Eye (tissue), 1 donor: ENCODE data around the gene PTPA.
"Not testable (repeated sequence)": the region's sequence is repeated elsewhere in the genome, so short reads cannot be mapped to it uniquely, and the experiment has no call there.

Experiments
- DNase-seq: peaks from one replicate; pipeline ENCODE4 v3.0.0-alpha.2; 2015

The PTPA gene

DNA sequence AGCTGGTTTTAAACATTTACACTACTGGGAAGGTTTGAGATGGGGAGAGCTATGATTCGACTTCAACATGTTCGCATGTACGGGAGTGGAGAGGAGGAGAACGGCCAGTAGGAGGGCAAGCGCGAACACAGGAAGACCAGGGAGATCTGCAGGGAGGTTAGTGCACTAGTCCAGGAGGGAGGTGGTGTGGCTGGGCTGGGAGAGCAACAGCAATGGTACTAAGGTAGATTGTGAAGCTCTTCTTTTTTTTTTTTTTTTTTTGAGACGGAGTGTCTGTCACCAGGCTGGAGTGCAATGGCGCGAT, 50.3 kb downstream of the PTPA start:
- DNase-seq = no peak

DNA sequence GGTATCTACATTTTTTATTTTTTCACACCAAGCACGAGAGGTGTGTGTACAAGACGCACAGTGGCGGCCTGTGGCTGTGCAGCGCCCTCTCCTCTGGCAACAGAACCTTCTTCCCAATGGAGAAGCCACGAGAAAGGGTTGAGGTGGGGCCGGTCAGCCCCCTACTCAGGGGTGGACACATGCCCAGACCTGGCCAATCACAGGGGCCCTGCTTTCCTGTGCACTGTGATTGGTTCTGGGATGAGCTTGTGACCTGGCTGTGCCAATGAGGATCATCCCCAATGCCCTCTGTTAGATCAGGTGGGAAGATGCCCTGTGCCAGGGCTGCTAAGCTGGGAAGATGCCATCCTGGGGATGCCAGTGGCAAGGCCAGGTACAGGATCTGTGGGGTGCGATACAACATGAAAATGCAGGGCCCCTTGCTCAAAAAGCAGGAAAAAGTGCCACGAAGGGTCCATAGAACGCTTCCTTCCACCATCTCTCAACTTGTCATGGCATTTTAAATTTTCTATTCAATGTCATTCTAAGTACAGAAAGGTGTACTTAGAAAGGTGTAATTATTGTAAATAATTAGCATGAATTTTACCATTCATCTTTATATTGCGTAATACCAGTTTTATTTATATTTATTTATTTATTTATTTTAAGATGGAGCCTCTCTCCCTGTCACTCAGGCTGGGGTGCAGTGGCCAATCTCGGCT, 51.4 kb downstream of the PTPA start:
- DNase-seq = no peak

DNA sequence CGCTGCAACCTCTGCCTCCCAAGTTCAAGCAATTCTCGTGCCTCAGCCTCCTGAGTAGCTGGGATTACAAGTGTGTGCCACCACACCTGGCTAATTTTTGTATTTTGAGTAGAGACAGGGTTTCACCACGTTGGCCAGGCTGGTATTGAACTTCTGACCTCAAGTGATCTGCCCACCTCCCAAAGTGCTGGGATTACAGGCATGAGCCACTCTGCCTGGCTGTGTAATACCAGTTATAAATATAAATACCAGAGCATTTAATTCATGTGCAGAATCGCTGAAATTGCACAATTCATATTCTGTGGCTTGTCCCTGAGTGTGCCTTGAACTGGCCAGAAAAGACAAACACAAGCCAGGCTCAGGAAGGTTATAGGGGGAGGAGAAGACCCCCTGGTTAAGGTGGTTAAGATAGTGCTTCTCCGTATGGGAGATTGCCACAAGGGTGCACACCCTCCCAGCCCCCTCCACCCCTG, 52.0 kb downstream of the PTPA start:
- DNase-seq = not testable (repeated sequence)

- DNase-seq = no peak
These were observed 52.5 kb downstream of the PTPA start for GRCh38 chr9:129163753-129164152.

- peak; percentile 74 for DNase-seq
These were observed 53.2 kb downstream of the PTPA start for GRCh38 chr9:129164246-129164930.

DNA sequence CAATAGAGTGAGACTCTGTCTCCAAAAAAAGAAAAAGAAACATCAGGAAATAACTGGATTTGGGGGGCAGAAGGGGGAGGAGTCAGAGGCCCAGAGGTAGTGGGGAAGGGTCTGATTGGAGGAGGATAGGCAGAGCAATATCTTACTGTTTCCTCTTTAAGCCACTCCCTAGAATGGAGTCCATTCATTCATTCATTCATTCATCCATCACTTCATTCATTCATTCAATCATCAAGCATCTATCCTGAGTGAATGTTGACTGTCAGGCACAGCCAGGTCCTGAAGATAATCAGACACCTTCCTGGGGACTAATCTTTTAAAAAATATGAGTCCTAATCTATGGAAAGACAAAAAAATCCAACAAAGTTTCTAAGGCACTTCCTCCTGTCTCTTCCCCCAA, 54.0 kb downstream of the PTPA start:
- DNase-seq = no peak

GRCh38 chr9:129166623-129167557, 55.7 kb downstream of the PTPA start:
- peak; percentile 52 for DNase-seq

DNA sequence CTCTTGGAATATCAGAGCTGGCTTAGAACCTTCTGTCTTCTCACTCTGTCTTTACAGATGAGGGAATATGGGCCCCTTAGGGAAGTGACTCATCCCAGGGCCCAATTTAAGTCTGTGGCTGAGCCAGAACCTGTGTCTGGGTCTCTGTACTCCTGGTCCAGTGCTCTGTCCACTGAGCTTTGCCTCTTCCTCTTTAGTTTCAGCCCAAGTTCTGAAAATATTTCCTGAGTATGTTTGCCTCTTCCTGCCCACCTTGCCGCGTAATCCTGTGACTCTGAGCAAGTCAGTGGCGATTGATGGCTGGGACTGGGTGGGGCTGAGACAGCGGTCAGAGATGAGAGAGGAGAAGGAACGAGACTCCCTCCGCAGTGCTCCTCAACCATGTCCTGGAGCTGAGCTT, 59.0 kb downstream of the PTPA start:
- DNase-seq = no peak

- no peak for DNase-seq
These were observed 61.0 kb downstream of the PTPA start for GRCh38 chr9:129171993-129172751.

DNA sequence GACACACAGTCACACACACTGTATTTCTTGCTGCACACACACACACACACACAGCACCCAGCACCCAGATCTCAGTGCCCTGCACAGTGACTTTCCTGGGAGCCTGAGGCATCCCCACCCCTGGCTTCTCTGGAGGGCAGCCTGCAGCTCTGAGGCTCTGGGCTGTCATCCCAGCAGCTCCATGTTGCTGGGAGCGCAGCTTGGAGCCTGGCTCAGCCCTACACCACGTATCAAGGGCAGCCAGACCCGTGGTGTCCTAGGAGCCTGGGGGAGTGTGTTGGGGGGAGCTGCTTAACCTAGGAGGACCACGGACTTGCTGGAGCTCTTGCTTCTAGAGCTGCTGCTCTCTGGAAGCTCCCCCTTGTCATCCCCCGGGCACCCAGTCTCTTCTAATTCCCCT, 61.6 kb downstream of the PTPA start:
- DNase-seq = peak; percentile 37

- peak; percentile 35 for DNase-seq
These were observed 62.3 kb downstream of the PTPA start for GRCh38 chr9:129173296-129174101.

DNA sequence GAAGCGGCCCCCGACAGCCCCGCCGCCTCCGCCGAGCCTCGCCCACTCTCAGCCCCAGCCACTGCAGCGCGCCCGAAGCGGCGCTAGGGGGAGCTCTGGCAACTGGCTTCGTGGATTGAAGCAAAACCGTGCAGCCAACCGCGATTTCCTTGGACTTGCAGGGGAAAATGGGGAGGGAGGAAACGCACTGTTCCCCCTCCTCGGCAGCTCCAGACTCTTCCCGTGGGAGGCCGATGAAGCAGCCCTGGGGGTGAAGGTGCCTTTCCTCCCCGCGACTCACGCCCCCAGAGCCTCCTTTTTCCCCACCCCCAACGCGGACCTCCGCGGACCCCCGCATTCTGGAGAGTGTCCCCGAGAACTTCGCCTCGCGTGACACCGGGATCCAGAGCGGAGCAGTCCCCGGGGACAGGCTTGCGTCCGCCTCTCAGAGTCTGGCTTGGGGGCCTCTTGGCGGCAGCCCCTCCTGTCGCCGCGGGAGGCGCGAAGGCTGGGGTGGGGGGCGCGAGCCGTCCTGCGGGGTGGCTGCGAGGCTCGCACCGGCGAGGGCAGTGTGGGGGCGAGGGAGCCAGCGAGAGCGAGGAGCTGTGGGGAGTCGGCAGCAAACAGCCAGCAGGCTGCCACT, 63.0 kb downstream of the PTPA start:
- peak; percentile 97 for DNase-seq

GRCh38 chr9:129174724-129175514, 63.7 kb downstream of the PTPA start:
- DNase-seq = peak; percentile 92

DNA sequence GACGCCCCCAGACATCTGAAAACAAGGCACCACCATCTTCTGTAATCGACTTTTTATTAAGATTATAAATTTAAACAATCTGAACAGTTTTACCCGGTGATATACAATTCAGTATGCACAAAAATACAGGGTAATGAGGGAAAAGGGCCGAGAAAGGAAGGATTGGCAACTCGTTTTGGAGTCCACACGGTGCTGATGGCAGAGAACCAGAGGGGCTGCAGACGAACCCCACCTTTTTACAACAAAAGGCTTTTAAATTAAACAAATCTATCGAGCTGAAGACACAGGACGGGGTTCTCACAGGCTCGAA, 64.3 kb downstream of the PTPA start:
- no peak for DNase-seq

DNA sequence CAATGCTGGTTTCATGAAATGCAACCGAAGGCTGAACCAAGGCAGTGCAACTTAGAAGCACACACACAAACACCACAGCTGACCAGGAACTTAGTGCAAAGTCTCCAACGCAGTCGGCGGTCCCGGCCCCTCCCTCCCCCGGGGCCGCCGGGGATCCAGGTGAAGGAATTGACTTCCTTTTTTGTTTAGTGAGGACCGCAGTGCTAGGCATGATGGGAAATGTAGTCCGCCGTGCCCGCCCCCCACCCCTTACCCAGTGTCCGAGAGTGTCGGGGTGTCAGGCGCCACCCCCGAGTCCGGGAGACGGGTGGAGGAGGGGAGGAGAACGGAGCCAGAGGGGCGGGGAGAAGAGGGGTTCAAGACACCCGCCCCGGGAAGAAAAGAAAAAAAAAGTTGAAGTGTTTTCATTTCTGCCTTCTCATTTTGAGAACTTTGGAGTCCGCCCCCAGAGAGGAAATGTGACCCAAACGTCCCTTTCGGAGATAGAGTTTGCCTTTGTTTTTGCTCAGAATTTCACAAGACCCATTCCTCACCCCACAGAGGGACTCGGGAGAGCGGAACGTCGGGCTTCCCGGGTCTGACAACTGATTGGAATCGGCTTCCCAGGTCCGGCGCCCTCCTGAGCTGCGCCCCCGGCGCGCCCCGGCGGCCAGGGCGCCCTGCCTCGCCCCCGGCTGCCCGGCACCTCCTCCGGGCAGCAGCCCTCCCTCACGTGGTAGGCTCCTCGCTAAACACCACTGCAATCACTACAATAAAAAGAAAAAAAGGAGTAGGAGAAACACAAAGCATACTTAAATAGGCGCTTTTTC, 64.8 kb downstream of the PTPA start:
- DNase-seq = peak; percentile 91

DNA sequence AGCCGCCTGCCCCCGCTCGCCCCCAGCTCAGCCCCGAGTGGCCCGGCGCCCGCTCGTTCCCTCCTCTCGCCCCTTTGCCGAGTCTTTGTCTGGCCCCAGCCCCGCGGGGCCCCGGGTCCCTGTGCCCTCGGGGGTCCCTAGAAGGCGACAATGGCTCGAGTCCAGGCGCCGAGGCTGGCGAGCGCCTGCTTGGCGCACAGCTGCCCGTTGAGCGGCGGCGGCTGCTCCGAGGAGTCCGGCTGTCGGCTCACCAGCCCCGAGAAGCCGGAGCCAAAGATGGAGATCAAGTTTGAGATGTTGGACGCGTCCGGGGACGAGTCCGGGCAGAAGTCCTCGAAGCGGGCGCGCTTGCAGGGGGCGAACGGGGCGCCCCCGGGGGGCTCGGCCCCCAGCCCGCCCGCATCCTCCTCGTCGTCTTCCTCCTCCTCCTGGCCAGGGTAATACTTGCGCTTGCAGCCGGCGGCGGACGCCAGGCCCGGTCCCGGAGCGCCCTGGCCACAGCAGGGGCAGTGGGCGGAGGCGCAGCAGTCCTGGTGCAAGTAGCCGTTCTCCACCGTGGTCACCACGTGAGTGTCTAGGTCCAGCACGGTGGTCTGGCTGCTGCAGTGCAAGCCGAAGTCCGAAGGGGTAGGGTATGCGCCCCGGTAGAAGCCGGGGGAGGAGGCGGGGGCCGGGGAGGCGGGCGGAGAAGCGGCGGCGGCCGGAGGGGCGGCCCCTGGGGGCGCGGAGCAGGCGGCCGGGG, 65.7 kb downstream of the PTPA start:
- DNase-seq = peak; percentile 78

DNA sequence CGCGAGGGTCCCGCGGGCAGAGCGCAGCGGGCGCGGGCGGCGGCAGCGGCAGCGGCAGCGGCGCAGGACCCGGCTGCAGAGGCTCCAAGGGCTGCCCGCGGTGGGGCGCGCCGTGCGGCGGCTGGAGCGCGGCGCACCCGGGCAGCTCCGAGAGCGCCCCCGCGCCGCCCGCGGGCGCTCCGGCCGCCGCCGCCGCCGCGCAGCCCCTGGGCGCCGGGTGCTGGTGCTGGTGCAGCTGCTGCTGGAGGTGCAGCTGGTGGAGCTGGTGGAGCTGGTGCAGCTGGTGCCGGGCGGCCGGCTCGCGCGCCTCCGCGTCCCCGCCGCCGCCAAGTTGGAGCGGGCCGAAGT, 66.2 kb downstream of the PTPA start:
- no peak for DNase-seq

DNA sequence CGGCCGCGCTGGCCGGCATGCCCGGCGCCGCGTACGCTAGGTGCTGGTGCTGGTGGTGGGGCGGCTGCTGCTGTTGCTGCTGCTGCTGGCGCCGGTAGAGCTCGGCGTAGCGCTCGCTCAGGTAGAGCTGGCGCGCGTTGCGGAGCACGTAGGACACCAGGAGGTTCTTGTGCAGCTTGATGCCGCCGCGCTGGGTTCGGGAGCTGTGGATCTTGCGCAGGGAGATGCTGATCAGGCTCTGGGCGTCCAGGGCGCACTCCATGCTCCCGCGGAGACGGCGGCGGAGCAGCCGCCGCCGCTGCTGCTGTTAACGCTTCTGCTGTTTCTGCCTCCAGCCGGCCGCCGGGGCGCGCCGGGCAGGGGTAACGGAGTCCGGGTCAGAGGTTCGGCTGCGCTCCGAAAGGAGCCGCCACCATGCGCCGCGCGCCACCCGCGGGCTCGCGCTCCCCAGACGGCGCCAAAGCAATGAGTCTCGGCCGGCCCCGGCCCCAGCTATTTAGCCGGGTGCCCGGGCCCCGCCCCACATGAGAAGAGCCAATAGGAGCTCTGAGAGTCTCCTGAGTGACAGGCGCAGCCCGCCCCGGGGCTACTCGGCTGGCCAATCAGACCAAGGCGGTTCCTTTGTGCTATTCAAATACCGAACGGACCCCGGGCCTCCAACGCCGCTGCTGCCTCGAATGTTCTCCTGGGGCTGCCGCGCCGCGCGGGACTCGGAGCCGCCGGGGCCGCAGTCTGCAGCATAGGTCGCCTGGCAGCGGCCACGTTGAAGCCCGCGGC, 66.8 kb downstream of the PTPA start, which contains the start of gene IER5L:
TSS of gene IER5L (minus strand) at position 471 of the 777 bp plus-strand sequence. CDS start at position 262, 209 bp downstream.
- peak; percentile 99 for DNase-seq
